Natural killer cell (primary cell): Measurements from ENCODE around the gene PRKCQ. TPM values are rescaled to one million over a fixed set of nuclear protein-coding genes. Genes with fewer than 3 reads are reported as not detected.

ENCODE experiments used
- ATAC-seq, 3 donors: fragments of 150-1000 bp in 2 of 3; fragments of 200-7000 bp in 1 of 3; cut with Tn5 transposase; 1 replicate in 1 of 3; 2 replicates in 2 of 3; pipeline ENCODE4 v1.10.0; 2021; ENCODE audit warnings: mild to moderate bottlenecking in 2 of 3, moderate library complexity in 2 of 3
- DNase-seq, 2 donors: peaks; one replicate each; pipeline versions ENCODE4 v3.0.0 to v3.0.0-alpha.2; 2013 to 2021; ENCODE audit warnings: mixed read lengths in 1 of 2
- H3K27ac ChIP-seq: one replicate; pipeline ENCODE4 v1.5.1; 2013; ENCODE audit warnings: mild to moderate bottlenecking, low read length
- H3K27me3 ChIP-seq: one replicate; pipeline ENCODE4 v1.6.1; 2013; ENCODE audit warnings: low read length; ENCODE audit not compliant: control insufficient read depth, insufficient read depth
- H3K36me3 ChIP-seq: one replicate; pipeline ENCODE4 v1.6.1; 2013; ENCODE audit warnings: low read length; ENCODE audit not compliant: control insufficient read depth, insufficient read depth
- H3K4me1 ChIP-seq: one replicate; pipeline ENCODE4 v1.6.1; 2013; ENCODE audit warnings: low read length; ENCODE audit not compliant: control insufficient read depth, insufficient read depth
- H3K4me3 ChIP-seq: one replicate; pipeline ENCODE4 v1.5.1; 2013; ENCODE audit warnings: low read length
- H3K9me3 ChIP-seq: one replicate; pipeline ENCODE4 v1.6.1; 2013; ENCODE audit warnings: low read length; ENCODE audit not compliant: control insufficient read depth, insufficient read depth
- H3K27ac Mint-ChIP-seq, 2 donors: one replicate each; pipeline ENCODE4 v1.8.0; 2022; ENCODE audit warnings: mild to moderate bottlenecking in 2 of 2, mixed read lengths in 2 of 2, moderate library complexity in 1 of 2
- H3K27me3 Mint-ChIP-seq, 2 donors: one replicate each; pipeline ENCODE4 v1.8.0; 2022; ENCODE audit warnings: low read depth in 2 of 2, mixed read lengths in 2 of 2
- H3K36me3 Mint-ChIP-seq: one replicate; pipeline ENCODE4 v1.8.0; 2022; ENCODE audit warnings: mixed read lengths
- H3K4me1 Mint-ChIP-seq, 2 donors: one replicate each; pipeline ENCODE4 v1.8.0; 2022; ENCODE audit warnings: mixed read lengths in 2 of 2
- H3K4me3 Mint-ChIP-seq: one replicate; pipeline ENCODE4 v1.8.0; 2022; ENCODE audit warnings: mild to moderate bottlenecking, moderate library complexity, mixed read lengths
- H3K9me3 Mint-ChIP-seq, 2 donors: one replicate each; pipeline ENCODE4 v1.8.0; 2022; ENCODE audit warnings: mixed read lengths in 2 of 2
- CTCF ChIP-seq: fragments of 200-600 bp; IDR thresholded peaks from one replicate; pipeline ENCODE4 v1.8.0; 2022; ENCODE audit warnings: antibody characterized with exemption
- WGBS: methylation state at CpG from one replicate; pipeline ENCODE4 v1.1.7; 2013; ENCODE audit warnings: missing lambda C conversion rate; ENCODE audit not compliant: insufficient coverage; 5-methylcytosine and 5-hydroxymethylcytosine counted together
- intact Hi-C: fragments of 100-400 bp; cut with micrococcal nuclease; formaldehyde crosslinking; loops from one replicate; pipeline ENCODE4 v1.14.2; 2022
- total RNA-seq, 4 donors: library from RNA; stranded (reverse); fragments of 120-200 nt in 1 of 4; gene quantifications; one replicate each; pipeline versions ENCODE4 v1.2.3 to v1.2.4, GENCODE V29; 2013 to 2022

PRKCQ gene
- total RNA-seq, 3 donors from 2014 or later (not counting 1 experiment from before 2014, with no cell fraction given) = 46.5 to 69.5 (median 61.3) TPM

- DNase-seq (no peak), ATAC-seq (no peak)
- no peaks in the 10 kb centered on the region for H3K27me3 Mint-ChIP-seq
- no peak for TF ChIP-seq CTCF
- Histone ChIP-seq H3K27ac (no peak overlapping the region), H3K4me1 (no peaks in the 10 kb centered on the region), H3K36me3 (peaks cover 51% of the 10 kb centered on the region), H3K9me3 (no peaks in the 10 kb centered on the region), H3K27me3 (no peaks in the 10 kb centered on the region), H3K4me3 (no peak overlapping the region)
- peaks cover 0 to 14% of the 10 kb centered on the region in 2 donors for H3K4me1 Mint-ChIP-seq
- no peaks in the 10 kb centered on the region for H3K9me3 Mint-ChIP-seq
- no peaks in the 10 kb centered on the region for H3K36me3 Mint-ChIP-seq
- 70% methylated on average over 4 of the region's 4 CpGs for WGBS
- H3K27ac Mint-ChIP-seq = no peak overlapping the region
- intact Hi-C loops = no loop called here
- H3K4me3 Mint-ChIP-seq = no peak overlapping the region
These were observed 148.2 kb downstream of the PRKCQ start for GRCh38 chr10:6431861-6432260.

GRCh38 chr10:6431186-6431585 lies 148.9 kb downstream of the PRKCQ start:
- no peaks in the 10 kb centered on the region for H3K36me3 Mint-ChIP-seq
- TF ChIP-seq CTCF = no peak
- Histone ChIP-seq H3K36me3 (peaks cover 47% of the 10 kb centered on the region), H3K27ac (no peak overlapping the region), H3K4me3 (no peak overlapping the region), H3K4me1 (no peaks in the 10 kb centered on the region), H3K27me3 (no peaks in the 10 kb centered on the region), H3K9me3 (no peaks in the 10 kb centered on the region)
- no peak for ATAC-seq
- intact Hi-C loops = no loop called here
- peaks cover 0 to 14% of the 10 kb centered on the region in 2 donors for H3K4me1 Mint-ChIP-seq
- H3K27ac Mint-ChIP-seq = peak overlapping the region in 1 of 2 donors; percentile 31
- H3K4me3 Mint-ChIP-seq = no peak overlapping the region
- WGBS = 98% methylated on average over 11 of the region's 11 CpGs
- H3K27me3 Mint-ChIP-seq = no peaks in the 10 kb centered on the region
- no peaks in the 10 kb centered on the region for H3K9me3 Mint-ChIP-seq
- no peak for DNase-seq

- H3K36me3 Mint-ChIP-seq = no peaks in the 10 kb centered on the region
- H3K27ac Mint-ChIP-seq = no peak overlapping the region
- no peak overlapping the region for H3K4me3 Mint-ChIP-seq
- Histone ChIP-seq H3K27ac (no peak overlapping the region), H3K27me3 (no peaks in the 10 kb centered on the region), H3K9me3 (no peaks in the 10 kb centered on the region), H3K4me1 (no peaks in the 10 kb centered on the region), H3K36me3 (peaks cover 49% of the 10 kb centered on the region), H3K4me3 (no peak overlapping the region)
- ATAC-seq (no peak), DNase-seq (no peak)
- no peak for TF ChIP-seq CTCF
- WGBS = 95% methylated on average over 21 of the region's 21 CpGs
- no peaks in the 10 kb centered on the region for H3K27me3 Mint-ChIP-seq
- no peaks in the 10 kb centered on the region for H3K9me3 Mint-ChIP-seq
- H3K4me1 Mint-ChIP-seq = peaks cover 0 to 19% of the 10 kb centered on the region in 2 donors
- intact Hi-C loops = no loop called here
These were observed 149.6 kb downstream of the PRKCQ start for GRCh38 chr10:6430423-6430980.

GRCh38 chr10:6427357-6427959 lies 152.6 kb downstream of the PRKCQ start:
- Mint-ChIP-seq H3K27me3 (no peaks in the 10 kb centered on the region), H3K36me3 (no peaks in the 10 kb centered on the region), H3K4me3 (no peak overlapping the region), H3K9me3 (no peaks in the 10 kb centered on the region), H3K27ac (peak overlapping the region; percentile 38 to 46), H3K4me1 (peaks cover 7 to 21% of the 10 kb centered on the region in 2 donors)
- Histone ChIP-seq H3K36me3 (peaks cover 40% of the 10 kb centered on the region), H3K9me3 (no peaks in the 10 kb centered on the region), H3K4me3 (no peak overlapping the region), H3K4me1 (no peaks in the 10 kb centered on the region), H3K27me3 (no peaks in the 10 kb centered on the region), H3K27ac (no peak overlapping the region)
- intact Hi-C loops = no loop called here
- 89% methylated on average over 9 of the region's 10 CpGs for WGBS
- no peak for DNase-seq
- no peak for TF ChIP-seq CTCF
- no peak for ATAC-seq
